DND-41 (cell line): ENCODE measurements around the gene GORAB.
A peak's percentile ranks its signal among the peaks of the same experiment; 100 is the strongest.

Experiments used
- ATAC-seq: fragments of 200-7000 bp; cut with Tn5 transposase; 3 replicates; pipeline ENCODE4 v1.9.1; 2021; ENCODE audit warnings: low read depth; ENCODE audit not compliant: insufficient read depth
- DNase-seq: peaks from one replicate; pipeline ENCODE4 v3.0.0-alpha.2; 2020
- H2AFZ ChIP-seq: 2 replicates; pipeline ENCODE4 v1.6.0; 2012; ENCODE audit warnings: low read depth, low read length
- H3K27ac ChIP-seq: 2 replicates; pipeline ENCODE4 v1.5.1; 2012; ENCODE audit warnings: low read length, inconsistent platforms
- H3K27me3 ChIP-seq: fragments of 200-600 bp; sonication (generic); 2 replicates; pipeline ENCODE4 v1.6.0; 2012; ENCODE audit warnings: low read length, mild to moderate bottlenecking, inconsistent platforms; ENCODE audit not compliant: insufficient read depth, poor library complexity
- H3K36me3 ChIP-seq: 2 replicates; pipeline ENCODE4 v1.5.1; 2012; ENCODE audit warnings: low read length, inconsistent platforms; ENCODE audit not compliant: insufficient read depth
- H3K4me1 ChIP-seq: 2 replicates; pipeline ENCODE4 v1.5.1; 2012; ENCODE audit warnings: mild to moderate bottlenecking, low read length; ENCODE audit not compliant: insufficient read depth
- H3K4me2 ChIP-seq: 2 replicates; pipeline ENCODE4 v1.6.0; 2012; ENCODE audit warnings: mild to moderate bottlenecking, moderate library complexity, low read length, inconsistent platforms; ENCODE audit not compliant: insufficient read depth
- H3K4me3 ChIP-seq, 2 experiments: fragments of 200-600 bp in 1 of 2; shearing (Covaris generic) in 1 of 2; 2 replicates each; pipeline ENCODE4 v1.5.1; 2012 to 2016; ENCODE audit warnings: inconsistent platforms in 2 of 2, low read length in 2 of 2, mild to moderate bottlenecking in 2 of 2, low read depth in 1 of 2, moderate library complexity in 1 of 2
- H3K79me2 ChIP-seq: 2 replicates; pipeline ENCODE4 v1.6.0; 2012; ENCODE audit warnings: low read length, inconsistent platforms; ENCODE audit not compliant: insufficient read depth
- H3K9ac ChIP-seq: 2 replicates; pipeline ENCODE4 v1.6.0; 2012; ENCODE audit warnings: low read depth, mild to moderate bottlenecking, inconsistent platforms, low read length, moderate library complexity
- H3K9me3 ChIP-seq: 2 replicates; pipeline ENCODE4 v1.5.1; 2012; ENCODE audit warnings: low read length, moderate library complexity, mild to moderate bottlenecking, inconsistent platforms; ENCODE audit not compliant: insufficient read depth, severe bottlenecking
- H4K20me1 ChIP-seq: 2 replicates; pipeline ENCODE4 v1.6.0; 2012; ENCODE audit warnings: low read length; ENCODE audit not compliant: insufficient read depth
- CTCF ChIP-seq: IDR thresholded peaks from 2 replicates; pipeline ENCODE4 v1.5.1; 2012; ENCODE audit warnings: borderline replicate concordance, low read length, moderate library complexity, mild to moderate bottlenecking; ENCODE audit not compliant: poor library complexity, severe bottlenecking; ENCODE audit errors: extremely low read depth
- EZH2 ChIP-seq: IDR thresholded peaks from 3 replicates; pipeline ENCODE4 v1.6.1; 2012; ENCODE audit warnings: borderline replicate concordance, low read depth, mild to moderate bottlenecking, moderate library complexity, low read length, inconsistent platforms; ENCODE audit not compliant: severe bottlenecking

GORAB gene

GRCh38 chr1:170491291-170491690 is 40.7 kb upstream of the GORAB start:
- H3K4me3 ChIP-seq: no peak overlapping the region
- DNase-seq (no peak), ATAC-seq (no peak)
- no peaks in the 10 kb centered on the region for H4K20me1 ChIP-seq
- H3K79me2 ChIP-seq: no peaks in the 10 kb centered on the region
- no peak overlapping the region for H3K4me2 ChIP-seq
- H3K36me3 ChIP-seq: no peaks in the 10 kb centered on the region
- no peak overlapping the region for H3K27ac ChIP-seq
- peaks cover 50% of the 10 kb centered on the region for H3K4me1 ChIP-seq
- no peaks in the 10 kb centered on the region for H3K9me3 ChIP-seq
- no peaks in the 10 kb centered on the region for H3K27me3 ChIP-seq
- TF ChIP-seq CTCF: no peak
- TF ChIP-seq EZH2: no peak
- H2AFZ ChIP-seq: peak overlapping the region; percentile 53; the same call in 1 of the 2 replicates
- no peak overlapping the region for H3K9ac ChIP-seq

- Histone ChIP-seq H2AFZ (no peak overlapping the region), H3K79me2 (no peaks in the 10 kb centered on the region), H3K4me3 (peak overlapping the region in 1 of 2 experiments; percentile 32; a peak in 1 of 4 replicates), H3K9ac (peak overlapping the region; percentile 16; the same call in 1 of the 2 replicates), H3K27ac (peak overlapping the region; percentile 67), H4K20me1 (no peaks in the 10 kb centered on the region), H3K36me3 (no peaks in the 10 kb centered on the region), H3K27me3 (no peaks in the 10 kb centered on the region), H3K4me2 (peak overlapping the region; percentile 54), H3K4me1 (peaks cover 41% of the 10 kb centered on the region), H3K9me3 (no peaks in the 10 kb centered on the region)
- TF ChIP-seq EZH2 (no peak), CTCF (no peak)
- DNase-seq (peak; percentile 77), ATAC-seq (peak; percentile 98)
Observed at GRCh38 chr1:170494369-170494768, 37.6 kb upstream of the GORAB start.

- H3K27ac ChIP-seq: peak overlapping the region; percentile 67
- H3K9ac ChIP-seq: peak overlapping the region; percentile 16; the same call in 1 of the 2 replicates
- H3K36me3 ChIP-seq: no peaks in the 10 kb centered on the region
- peak overlapping the region in 1 of 2 experiments; percentile 32; a peak in 1 of 4 replicates for H3K4me3 ChIP-seq
- no peaks in the 10 kb centered on the region for H3K79me2 ChIP-seq
- H3K4me2 ChIP-seq: peak overlapping the region; percentile 54
- ATAC-seq (no peak), DNase-seq (no peak)
- H3K4me1 ChIP-seq: peaks cover 41% of the 10 kb centered on the region
- TF ChIP-seq CTCF (no peak), EZH2 (no peak)
- H3K27me3 ChIP-seq: no peaks in the 10 kb centered on the region
- peak overlapping the region; percentile 48 for H2AFZ ChIP-seq
- no peaks in the 10 kb centered on the region for H3K9me3 ChIP-seq
- H4K20me1 ChIP-seq: no peaks in the 10 kb centered on the region
Observed at GRCh38 chr1:170495006-170495405, 37.0 kb upstream of the GORAB start.

GRCh38 chr1:170498876-170499275 is 33.1 kb upstream of the GORAB start:
- Histone ChIP-seq H3K9me3 (no peaks in the 10 kb centered on the region), H3K27me3 (no peaks in the 10 kb centered on the region), H3K4me3 (no peak overlapping the region), H3K79me2 (no peaks in the 10 kb centered on the region), H3K27ac (no peak overlapping the region), H3K36me3 (no peaks in the 10 kb centered on the region), H3K9ac (no peak overlapping the region), H4K20me1 (no peaks in the 10 kb centered on the region), H3K4me2 (no peak overlapping the region), H2AFZ (no peak overlapping the region), H3K4me1 (peaks cover 25% of the 10 kb centered on the region)
- no peak for TF ChIP-seq CTCF
- TF ChIP-seq EZH2: no peak
- no peak for DNase-seq
- no peak for ATAC-seq
